Stomach (tissue), 9 donors: Measurements from ENCODE around the gene F11R. TPM values are rescaled to one million over a fixed set of nuclear protein-coding genes. Genes with fewer than 3 reads are reported as not detected.

Source experiments
- DNase-seq, 2 donors: peaks; one replicate each; pipeline versions ENCODE4 v3.0.0 to v3.0.0-alpha.2; 2013 to 2019
- H3K27ac ChIP-seq, 5 donors: fragments of 200-600 bp in 4 of 5; sonication (generic) in 4 of 5; one replicate each; pipeline ENCODE4 v1.5.1; 2013 to 2019; ENCODE audit warnings: mild to moderate bottlenecking in 1 of 5, moderate library complexity in 1 of 5
- H3K27me3 ChIP-seq, 3 donors: fragments of 200-600 bp; sonication (generic); one replicate each; pipeline ENCODE4 v1.5.1; 2017 to 2019; ENCODE audit warnings: mixed run types in 1 of 3
- H3K36me3 ChIP-seq, 4 donors: fragments of 200-600 bp; sonication (generic); 1 replicate in 3 of 4; 2 replicates in 1 of 4; pipeline ENCODE4 v1.5.1; 2016 to 2019
- H3K4me1 ChIP-seq, 4 donors: fragments of 200-600 bp; sonication (generic); one replicate each; pipeline ENCODE4 v1.5.1; 2016 to 2019
- H3K4me3 ChIP-seq, 4 donors: fragments of 200-600 bp; sonication (generic) in 3 of 4; one replicate each; pipeline ENCODE4 v1.5.1; 2016 to 2019; ENCODE audit warnings: mild to moderate bottlenecking in 1 of 4
- H3K9me3 ChIP-seq, 4 donors: fragments of 200-600 bp; sonication (generic); one replicate each; pipeline ENCODE4 v1.5.1; 2016 to 2019
- EP300 ChIP-seq: sonication (generic); formaldehyde crosslinking; IDR thresholded peaks from one replicate; pipeline ENCODE4 v1.6.1; 2017; ENCODE audit warnings: antibody characterized with exemption
- POLR2A ChIP-seq, 4 donors: fragments of 450-650 bp; IDR thresholded peaks; one replicate each; pipeline ENCODE4 v1.6.1; 2016; ENCODE audit warnings: antibody characterized with exemption in 4 of 4, control low read depth in 2 of 4, mild to moderate bottlenecking in 1 of 4, moderate library complexity in 1 of 4
- POLR2AphosphoS5 ChIP-seq, 3 donors: sonication (generic); formaldehyde crosslinking; IDR thresholded peaks; one replicate each; pipeline ENCODE4 v1.6.1; 2016; ENCODE audit warnings: antibody characterized with exemption in 3 of 3
- WGBS, 5 donors: extraction: QIAGEN DNeasy Blood & Tissue Kit in 3 of 5; methylation state at CpG; one replicate each; pipeline versions ENCODE4 v1.1.5 to v1.1.7; 2013 to 2018; 5-methylcytosine and 5-hydroxymethylcytosine counted together
- intact Hi-C: fragments of 100-400 bp; cut with DNase I; formaldehyde crosslinking; loops from one replicate; pipeline ENCODE4 v1.15.1; 2023; ENCODE audit warnings: low total_unique reads
- polyA plus RNA-seq, 3 donors: library from polyadenylated mRNA; stranded (reverse); fragments of 200-250 nt; gene quantifications; one replicate each; pipeline ENCODE4 v1.2.3, GENCODE V29; 2013
- total RNA-seq, 5 donors: library from RNA; depleted of rRNA; stranded (reverse); fragments of >200 nt; gene quantifications; one replicate each; pipeline versions ENCODE4 v1.1.0 to v1.2.3, GENCODE V29; 2014 to 2016
- TF ChIP-seq, protein P1 (sequence below), 7 experiments: fragments of 450-650 bp in 4 of 7; fragments of 200-600 bp in 3 of 7; sonication (generic) in 3 of 7; IDR thresholded peaks; one replicate each; pipeline ENCODE4 v1.5.1; 2016 to 2019; ENCODE audit warnings: antibody characterized with exemption in 7 of 7, control low read depth in 2 of 7, mild to moderate bottlenecking in 1 of 7
- donor health status: healthy with polysubstance abuse.
- donor health status: Bipolar disorder and iron deficiency.
- donor health status: healthy.

Gene F11R
- total and polyA plus RNA-seq, 8 donors = 7.6 to 130 (median 25.0) TPM

DNA sequence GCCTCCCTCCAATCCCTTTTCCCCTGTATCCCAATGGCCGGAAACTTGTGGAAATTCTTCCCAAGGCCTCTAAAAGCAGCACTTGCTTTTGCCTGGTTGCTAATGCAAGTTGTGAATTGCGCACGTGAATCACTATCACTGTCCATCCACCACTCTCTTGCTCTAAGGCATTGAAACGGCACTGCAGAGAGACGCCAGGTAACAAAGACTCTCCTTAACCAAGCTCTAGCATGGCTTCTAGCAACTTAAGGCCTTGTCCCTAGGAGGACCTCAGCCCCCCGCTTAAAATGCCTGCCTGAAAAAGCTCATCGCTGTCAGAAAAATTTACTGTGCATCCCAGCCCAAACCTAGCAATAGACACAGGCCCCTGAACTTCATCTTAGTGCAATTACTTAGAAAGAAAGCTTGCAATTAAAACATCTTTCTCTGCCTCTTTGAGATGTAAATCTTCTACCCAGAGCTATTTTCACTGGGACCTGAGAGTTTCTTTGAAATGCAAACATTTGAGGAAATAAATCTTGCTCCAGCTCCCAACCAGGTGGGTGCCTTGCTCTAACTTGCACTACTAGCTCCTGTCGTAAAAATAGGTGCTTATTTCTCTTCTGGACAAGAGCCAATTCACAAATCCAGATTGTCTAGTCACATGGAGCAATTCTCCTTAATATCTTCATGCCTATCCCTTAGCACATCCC, 33.4 kb downstream of the F11R start:
- no peak for DNase-seq
- 72 to 84% (median 78%) methylated on average over 8 of the region's 8 CpGs for WGBS, 5 donors
- Histone ChIP-seq H3K36me3 (no peaks in the 10 kb centered on the region), H3K4me3 (no peak overlapping the region), H3K9me3 (no peaks in the 10 kb centered on the region), H3K4me1 (peaks cover 0 to 11% (median 5%) of the 10 kb centered on the region in 4 donors), H3K27ac (no peak overlapping the region), H3K27me3 (peaks cover 0 to 5% (median 0%) of the 10 kb centered on the region in 3 donors)
- intact Hi-C loops = no loop called here
- no peak for TF ChIP-seq POLR2AphosphoS5 (IDR thresholded peaks at IDR 0.05)
- TF ChIP-seq EP300 = no peak
- TF ChIP-seq POLR2A (IDR thresholded peaks at IDR 0.05) = no peak
- TF ChIP-seq, protein P1, sequence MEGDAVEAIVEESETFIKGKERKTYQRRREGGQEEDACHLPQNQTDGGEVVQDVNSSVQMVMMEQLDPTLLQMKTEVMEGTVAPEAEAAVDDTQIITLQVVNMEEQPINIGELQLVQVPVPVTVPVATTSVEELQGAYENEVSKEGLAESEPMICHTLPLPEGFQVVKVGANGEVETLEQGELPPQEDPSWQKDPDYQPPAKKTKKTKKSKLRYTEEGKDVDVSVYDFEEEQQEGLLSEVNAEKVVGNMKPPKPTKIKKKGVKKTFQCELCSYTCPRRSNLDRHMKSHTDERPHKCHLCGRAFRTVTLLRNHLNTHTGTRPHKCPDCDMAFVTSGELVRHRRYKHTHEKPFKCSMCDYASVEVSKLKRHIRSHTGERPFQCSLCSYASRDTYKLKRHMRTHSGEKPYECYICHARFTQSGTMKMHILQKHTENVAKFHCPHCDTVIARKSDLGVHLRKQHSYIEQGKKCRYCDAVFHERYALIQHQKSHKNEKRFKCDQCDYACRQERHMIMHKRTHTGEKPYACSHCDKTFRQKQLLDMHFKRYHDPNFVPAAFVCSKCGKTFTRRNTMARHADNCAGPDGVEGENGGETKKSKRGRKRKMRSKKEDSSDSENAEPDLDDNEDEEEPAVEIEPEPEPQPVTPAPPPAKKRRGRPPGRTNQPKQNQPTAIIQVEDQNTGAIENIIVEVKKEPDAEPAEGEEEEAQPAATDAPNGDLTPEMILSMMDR (IDR thresholded peaks at IDR 0.05) = no peak

DNA sequence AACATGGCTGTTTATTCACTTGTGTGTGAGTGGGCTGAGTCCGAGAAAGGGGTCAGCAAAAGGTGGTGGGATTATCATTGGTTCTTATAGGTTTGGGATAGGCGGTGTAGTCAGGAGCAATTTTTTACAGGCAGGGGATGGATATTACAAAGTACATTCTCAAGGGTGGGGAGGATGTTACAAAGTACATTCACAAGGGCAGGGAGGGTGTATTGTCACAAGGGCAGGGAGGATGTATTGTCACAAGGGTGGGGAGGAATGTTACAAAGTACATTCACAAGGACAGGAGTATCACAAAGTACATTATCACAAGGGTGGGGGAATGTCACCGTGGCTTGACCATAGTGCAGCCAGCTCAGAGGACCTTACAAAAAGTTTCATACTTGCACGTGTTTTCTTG, 35.2 kb downstream of the F11R start:
- intact Hi-C loops = no loop called here
- TF ChIP-seq, protein P1 (IDR thresholded peaks at IDR 0.05) = no peak
- TF ChIP-seq EP300 (no peak), POLR2A (IDR thresholded peaks at IDR 0.05) (no peak), POLR2AphosphoS5 (IDR thresholded peaks at IDR 0.05) (no peak)
- WGBS, 5 donors = 91 to 97% (median 92%) methylated on average over 4 of the region's 4 CpGs
- H3K4me1 ChIP-seq = peaks cover 0 to 23% (median 16%) of the 10 kb centered on the region in 4 donors
- no peaks in the 10 kb centered on the region for H3K36me3 ChIP-seq
- H3K9me3 ChIP-seq = no peaks in the 10 kb centered on the region
- peaks cover 0 to 23% (median 14%) of the 10 kb centered on the region in 3 donors for H3K27me3 ChIP-seq
- H3K27ac ChIP-seq = no peak overlapping the region
- no peak for DNase-seq
- H3K4me3 ChIP-seq = no peak overlapping the region

DNA sequence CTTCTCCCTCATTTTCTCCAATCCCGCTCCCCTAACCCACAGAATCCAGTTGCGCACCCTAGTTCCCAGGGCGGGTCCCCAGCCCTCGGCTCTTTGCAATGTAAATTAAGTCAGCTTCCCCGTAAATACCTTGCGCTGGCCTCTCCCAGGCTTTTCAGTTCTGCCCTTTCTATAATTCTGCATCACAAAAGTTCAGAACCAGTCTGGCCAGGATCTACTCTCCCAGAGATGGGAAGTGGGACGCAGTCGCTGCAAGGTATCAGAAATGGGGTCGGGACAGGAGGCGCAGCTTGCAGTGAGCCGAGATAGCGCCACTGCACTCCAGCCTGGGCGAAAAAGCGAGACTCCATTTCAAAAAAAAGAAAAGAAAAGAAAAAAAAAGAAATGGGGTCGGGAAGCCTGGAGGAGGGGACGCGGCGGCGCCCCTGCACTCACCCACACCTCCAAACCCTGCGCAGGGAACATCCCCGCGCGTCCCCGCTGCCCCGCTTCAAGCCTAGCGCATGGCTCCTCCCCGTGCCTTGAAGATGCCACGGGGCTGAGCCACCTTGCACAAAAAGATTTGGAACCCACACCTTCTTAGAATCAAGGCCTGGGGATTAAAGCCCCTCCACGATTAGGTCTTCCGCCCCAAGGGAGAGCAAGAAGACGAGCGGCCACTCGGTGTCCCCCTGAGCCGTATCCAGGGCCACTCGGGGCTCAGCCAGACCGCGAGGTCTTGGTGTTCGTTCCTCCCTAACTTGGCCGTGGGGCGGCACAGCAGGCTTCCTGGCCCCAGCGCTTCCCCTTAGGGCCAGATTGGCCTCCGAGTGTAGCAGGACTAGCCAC, 39.2 kb downstream of the F11R start:
- H3K36me3 ChIP-seq = no peaks in the 10 kb centered on the region
- intact Hi-C loops = no loop called here
- peak; percentile 20 to 24 for DNase-seq
- no peaks in the 10 kb centered on the region for H3K9me3 ChIP-seq
- TF ChIP-seq POLR2A (IDR thresholded peaks at IDR 0.05) = no peak
- no peak overlapping the region for H3K27ac ChIP-seq
- H3K4me1 ChIP-seq = peaks cover 0 to 22% (median 16%) of the 10 kb centered on the region in 4 donors
- WGBS, 5 donors = 3 to 14% (median 9%) methylated on average over 38 to 42 of the region's 42 CpGs
- peak overlapping the region; percentile 10 to 39 (median 16) for H3K4me3 ChIP-seq
- peaks cover 0 to 31% (median 14%) of the 10 kb centered on the region in 3 donors for H3K27me3 ChIP-seq

DNA sequence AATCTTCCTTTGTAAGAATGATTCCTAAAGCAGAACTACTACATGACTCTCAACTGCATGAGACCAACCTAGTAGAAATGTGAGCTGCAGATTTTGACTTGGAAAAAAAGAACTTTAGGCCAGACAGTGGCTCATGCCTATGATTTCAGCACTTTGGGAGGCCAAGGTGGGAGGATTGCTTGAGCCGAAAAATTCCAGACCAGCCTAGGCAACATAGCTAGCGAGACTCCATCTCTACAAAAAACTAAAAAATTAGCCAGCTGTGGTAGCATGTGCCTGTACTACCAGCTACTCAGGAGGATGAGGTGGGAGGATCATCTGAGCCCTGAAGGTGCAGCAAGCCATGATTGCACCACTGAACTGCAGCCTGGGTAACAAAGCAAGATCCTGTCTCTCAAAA, 41.7 kb downstream of the F11R start:
- no peak for TF ChIP-seq EP300
- TF ChIP-seq POLR2AphosphoS5 (IDR thresholded peaks at IDR 0.05) = no peak
- TF ChIP-seq, protein P1 (IDR thresholded peaks at IDR 0.05) = no peak
- no peak for TF ChIP-seq POLR2A (IDR thresholded peaks at IDR 0.05)
- H3K9me3 ChIP-seq = no peaks in the 10 kb centered on the region
- WGBS, 5 donors = 84 to 97% (median 94%) methylated on average over 2 of the region's 2 CpGs
- peaks cover 0 to 23% (median 16%) of the 10 kb centered on the region in 4 donors for H3K4me1 ChIP-seq
- no peaks in the 10 kb centered on the region for H3K36me3 ChIP-seq
- H3K27ac ChIP-seq = no peak overlapping the region
- no peak overlapping the region for H3K4me3 ChIP-seq
- intact Hi-C loops = no loop called here
- H3K27me3 ChIP-seq = peaks cover 0 to 31% (median 14%) of the 10 kb centered on the region in 3 donors
- DNase-seq = no peak
